Hepatocyte (in vitro differentiated cells): ENCODE results near the gene SASH3. TPM values are rescaled to one million over a fixed set of nuclear protein-coding genes. Genes with fewer than 3 reads are reported as not detected.

Experiments
- DNase-seq: peaks from one replicate; pipeline ENCODE4 v3.0.0-alpha.2; 2016; ENCODE audit warnings: low spot score
- H2AFZ ChIP-seq: fragments of 200-600 bp; sonication (generic); 2 replicates; pipeline ENCODE4 v1.6.0; 2016; ENCODE audit warnings: antibody characterized with exemption, mild to moderate bottlenecking
- H3K27ac ChIP-seq: fragments of 200-600 bp; sonication (generic); 2 replicates; pipeline ENCODE4 v1.5.1; 2016; ENCODE audit warnings: mild to moderate bottlenecking
- H3K27me3 ChIP-seq: fragments of 200-600 bp; sonication (generic); 2 replicates; pipeline ENCODE4 v1.6.1; 2016
- H3K36me3 ChIP-seq: fragments of 200-600 bp; sonication (generic); replicated peaks from 2 replicates; pipeline ENCODE4 v1.5.1; 2016; ENCODE audit warnings: low read depth; ENCODE audit not compliant: insufficient read depth
- H3K4me1 ChIP-seq: fragments of 200-600 bp; sonication (generic); 2 replicates; pipeline ENCODE4 v1.5.1; 2016; ENCODE audit warnings: mild to moderate bottlenecking, moderate library complexity; ENCODE audit not compliant: insufficient read depth
- H3K4me2 ChIP-seq: fragments of 200-600 bp; sonication (generic); 2 replicates; pipeline ENCODE4 v1.6.0; 2016
- H3K4me3 ChIP-seq: fragments of 200-600 bp; sonication (generic); 2 replicates; pipeline ENCODE4 v1.5.1; 2016; ENCODE audit warnings: mild to moderate bottlenecking
- H3K79me2 ChIP-seq: fragments of 200-600 bp; sonication (generic); 2 replicates; pipeline ENCODE4 v1.6.0; 2017; ENCODE audit warnings: mild to moderate bottlenecking
- H3K9me2 ChIP-seq: fragments of 200-600 bp; sonication (generic); replicated peaks from 2 replicates; pipeline ENCODE4 v1.6.0; 2017; ENCODE audit warnings: mild to moderate bottlenecking; ENCODE audit not compliant: insufficient read depth
- H3K9me3 ChIP-seq: fragments of 200-600 bp; sonication (generic); 2 replicates; pipeline ENCODE4 v1.5.1; 2016; ENCODE audit warnings: low read depth, mild to moderate bottlenecking
- H4K20me1 ChIP-seq: fragments of 200-600 bp; sonication (generic); 2 replicates; pipeline ENCODE4 v1.6.0; 2016; ENCODE audit warnings: mild to moderate bottlenecking; ENCODE audit not compliant: insufficient read depth, poor library complexity, severe bottlenecking
- EZH2 ChIP-seq: fragments of 200-600 bp; sonication (generic); IDR thresholded peaks from 2 replicates; pipeline ENCODE4 v1.6.1; 2016; ENCODE audit warnings: antibody characterized with exemption, mild to moderate bottlenecking, borderline replicate concordance
- EZH2phosphoT487 ChIP-seq: fragments of 200-600 bp; sonication (generic); IDR thresholded peaks from one replicate; pipeline ENCODE4 v1.6.1; 2018; ENCODE audit warnings: antibody characterized with exemption, mild to moderate bottlenecking, low read depth, moderate library complexity; ENCODE audit not compliant: unreplicated experiment, severe bottlenecking
- WGBS: methylation state at CpG from one replicate; pipeline ENCODE4 v1.1.6; 2016; ENCODE audit warnings: low lambda C conversion rate; ENCODE audit errors: missing lambda C conversion rate; 5-methylcytosine and 5-hydroxymethylcytosine counted together
- polyA plus RNA-seq: library from polyadenylated mRNA; unstranded; fragments of >200 nt; fragmentation: Nextera tagmentation; extraction: Ambion mirVana; gene quantifications from 2 replicates; pipeline ENCODE4 v1.2.1, GENCODE V29; 2016
- total RNA-seq: library from RNA; depleted of rRNA; stranded (reverse); fragments of >200 nt; gene quantifications from 2 replicates; pipeline ENCODE4 v1.2.3, GENCODE V29; 2014
- TF ChIP-seq, protein P1 (sequence below): fragments of 200-600 bp; sonication (generic); IDR thresholded peaks from 2 replicates; pipeline ENCODE4 v1.5.1; 2016; ENCODE audit warnings: antibody characterized with exemption, mild to moderate bottlenecking; ENCODE audit not compliant: poor library complexity

SASH3 gene
- total and polyA plus RNA-seq, 2 experiments from 2014 or later, result 0.31 to 0.67 TPM

GRCh38 chrX:129791961-129792570 lies 12.3 kb downstream of the SASH3 start:
- Histone ChIP-seq H3K27ac (no peak overlapping the region), H3K79me2 (no peaks in the 10 kb centered on the region), H2AFZ (no peak overlapping the region), H4K20me1 (no peaks in the 10 kb centered on the region), H3K27me3 (no peaks in the 10 kb centered on the region), H3K4me2 (no peak overlapping the region), H3K4me3 (no peak overlapping the region), H3K9me3 (no peaks in the 10 kb centered on the region), H3K36me3 (no peaks in the 10 kb centered on the region), H3K4me1 (no peaks in the 10 kb centered on the region), H3K9me2 (no peaks in the 10 kb centered on the region)
- no peak for DNase-seq
- TF ChIP-seq, protein P1, sequence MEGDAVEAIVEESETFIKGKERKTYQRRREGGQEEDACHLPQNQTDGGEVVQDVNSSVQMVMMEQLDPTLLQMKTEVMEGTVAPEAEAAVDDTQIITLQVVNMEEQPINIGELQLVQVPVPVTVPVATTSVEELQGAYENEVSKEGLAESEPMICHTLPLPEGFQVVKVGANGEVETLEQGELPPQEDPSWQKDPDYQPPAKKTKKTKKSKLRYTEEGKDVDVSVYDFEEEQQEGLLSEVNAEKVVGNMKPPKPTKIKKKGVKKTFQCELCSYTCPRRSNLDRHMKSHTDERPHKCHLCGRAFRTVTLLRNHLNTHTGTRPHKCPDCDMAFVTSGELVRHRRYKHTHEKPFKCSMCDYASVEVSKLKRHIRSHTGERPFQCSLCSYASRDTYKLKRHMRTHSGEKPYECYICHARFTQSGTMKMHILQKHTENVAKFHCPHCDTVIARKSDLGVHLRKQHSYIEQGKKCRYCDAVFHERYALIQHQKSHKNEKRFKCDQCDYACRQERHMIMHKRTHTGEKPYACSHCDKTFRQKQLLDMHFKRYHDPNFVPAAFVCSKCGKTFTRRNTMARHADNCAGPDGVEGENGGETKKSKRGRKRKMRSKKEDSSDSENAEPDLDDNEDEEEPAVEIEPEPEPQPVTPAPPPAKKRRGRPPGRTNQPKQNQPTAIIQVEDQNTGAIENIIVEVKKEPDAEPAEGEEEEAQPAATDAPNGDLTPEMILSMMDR, result no peak
- TF ChIP-seq EZH2phosphoT487 (no peak), EZH2 (no peak)
- 91% methylated on average over 11 of the region's 11 CpGs for WGBS

- H3K4me1 ChIP-seq, result no peaks in the 10 kb centered on the region
- DNase-seq, result no peak
- no peak overlapping the region for H2AFZ ChIP-seq
- H4K20me1 ChIP-seq, result no peaks in the 10 kb centered on the region
- no peaks in the 10 kb centered on the region for H3K9me2 ChIP-seq
- H3K4me3 ChIP-seq, result no peak overlapping the region
- H3K9me3 ChIP-seq, result no peaks in the 10 kb centered on the region
- WGBS, result 93% methylated on average over 18 of the region's 18 CpGs
- H3K36me3 ChIP-seq, result no peaks in the 10 kb centered on the region
- TF ChIP-seq EZH2phosphoT487, result no peak
- no peak for TF ChIP-seq EZH2
- TF ChIP-seq, protein P1, result no peak
- no peaks in the 10 kb centered on the region for H3K79me2 ChIP-seq
- no peak overlapping the region for H3K27ac ChIP-seq
- H3K27me3 ChIP-seq, result no peaks in the 10 kb centered on the region
- no peak overlapping the region for H3K4me2 ChIP-seq
Observed at GRCh38 chrX:129792586-129793291, 13.0 kb downstream of the SASH3 start.

GRCh38 chrX:129793604-129794191 lies 13.9 kb downstream of the SASH3 start:
- H3K79me2 ChIP-seq, result no peaks in the 10 kb centered on the region
- no peaks in the 10 kb centered on the region for H3K27me3 ChIP-seq
- H3K36me3 ChIP-seq, result no peaks in the 10 kb centered on the region
- no peaks in the 10 kb centered on the region for H3K9me3 ChIP-seq
- H3K4me1 ChIP-seq, result no peaks in the 10 kb centered on the region
- H3K27ac ChIP-seq, result no peak overlapping the region
- no peak for DNase-seq
- no peaks in the 10 kb centered on the region for H4K20me1 ChIP-seq
- TF ChIP-seq, protein P1, result no peak
- no peak for TF ChIP-seq EZH2phosphoT487
- no peak for TF ChIP-seq EZH2
- no peak overlapping the region for H3K4me2 ChIP-seq
- no peak overlapping the region for H3K4me3 ChIP-seq
- H2AFZ ChIP-seq, result no peak overlapping the region
- WGBS, result 85% methylated on average over 20 of the region's 20 CpGs
- H3K9me2 ChIP-seq, result no peaks in the 10 kb centered on the region
